HepG2 (cell line): ENCODE results near the gene LEMD3. TPM values are rescaled to one million over a fixed set of nuclear protein-coding genes. Genes with fewer than 3 reads are reported as not detected.

Source experiments
- ATAC-seq: fragments of 200-7000 bp; cut with Tn5 transposase; 3 replicates; pipeline ENCODE4 v1.9.1; 2020; ENCODE audit warnings: mild to moderate bottlenecking, moderate library complexity
- BruUV-seq: library from RNA; stranded (reverse); fragments of 400-500 nt; replicated peaks from 2 replicates; lab custom pipeline; 2021; lab: Mats Ljungman, UMichigan
- CTCF ChIA-PET: fragments of 300-600 bp; formaldehyde crosslinking; extraction: SDS; loops from one replicate; lab custom pipeline; 2021; ENCODE audit warnings: low total read pairs, inconsistent platforms, low intra/inter-chr PET ratio; lab: Yijun Ruan, JAX
- POLR2A ChIA-PET: fragments of 350-600 bp; sonication (Branson Sonifier 250); formaldehyde crosslinking; loops from one replicate; lab custom pipeline; 2020; ENCODE audit warnings: antibody characterized with exemption, inconsistent platforms; lab: Yijun Ruan, JAX
- DNase-seq: peaks from one replicate; pipeline ENCODE4 v3.0.0-alpha.2; 2015; ENCODE audit warnings: low spot score
- FAIRE-seq: peaks from 3 replicates; lab custom pipeline; 2011; peaks lifted over from hg19 to GRCh38; lab: Jason Lieb, UNC
- H2AFZ ChIP-seq: one replicate; pipeline ENCODE4 v1.6.1; 2011; ENCODE audit warnings: low read length, inconsistent platforms
- H3K27ac ChIP-seq: fragments of 300-600 bp; 3 replicates; pipeline ENCODE4 v1.8.0; 2011; ENCODE audit warnings: mixed run types, mild to moderate bottlenecking, mixed read lengths, low read length, inconsistent platforms; ENCODE audit not compliant: insufficient read depth; ENCODE audit errors: extremely low read length
- H3K27me3 ChIP-seq, 2 experiments: fragments of 200-600 bp in 1 of 2; 2 replicates in 1 of 2; 3 replicates in 1 of 2; pipeline versions ENCODE4 v1.6.0 to v1.8.0; 2011; ENCODE audit warnings: low read length in 2 of 2, mild to moderate bottlenecking in 2 of 2, moderate library complexity in 2 of 2, inconsistent platforms in 1 of 2; ENCODE audit not compliant: insufficient read depth in 2 of 2, control insufficient read depth in 1 of 2
- H3K36me3 ChIP-seq, 2 experiments: fragments of 200-600 bp in 1 of 2; replicated peaks in 1 of 2; 2 replicates in 1 of 2; 3 replicates in 1 of 2; pipeline versions ENCODE4 v1.5.1 to v1.8.0; 2011; ENCODE audit warnings: low read length in 2 of 2, inconsistent platforms in 1 of 2; ENCODE audit not compliant: insufficient read depth in 2 of 2, control insufficient read depth in 1 of 2
- H3K4me1 ChIP-seq: 2 replicates; pipeline ENCODE4 v1.5.1; 2012; ENCODE audit warnings: low read length, inconsistent platforms; ENCODE audit not compliant: insufficient read depth
- H3K4me2 ChIP-seq: 2 replicates; pipeline ENCODE4 v1.6.0; 2011; ENCODE audit warnings: low read depth, low read length, inconsistent platforms
- H3K4me3 ChIP-seq, 3 experiments: fragments of 200-600 bp in 1 of 3; sonication (generic), shearing (Covaris generic) in 1 of 3; replicated peaks in 1 of 3; 2 replicates each; pipeline ENCODE4 v1.5.1; 2011 to 2016; ENCODE audit warnings: low read length in 3 of 3, inconsistent platforms in 2 of 3, low read depth in 2 of 3, mild to moderate bottlenecking in 2 of 3, control low read depth in 1 of 3, mixed read lengths in 1 of 3; ENCODE audit not compliant: insufficient read depth in 1 of 3
- H3K79me2 ChIP-seq: one replicate; pipeline ENCODE4 v1.6.1; 2011; ENCODE audit warnings: low read length, inconsistent platforms; ENCODE audit not compliant: insufficient read depth
- H3K9ac ChIP-seq: 2 replicates; pipeline ENCODE4 v1.6.0; 2011; ENCODE audit warnings: mild to moderate bottlenecking, low read depth, low read length, inconsistent platforms; ENCODE audit not compliant: insufficient read depth
- H3K9me3 ChIP-seq: 2 replicates; pipeline ENCODE4 v1.5.1; 2012; ENCODE audit warnings: mild to moderate bottlenecking, low read length
- H4K20me1 ChIP-seq: 2 replicates; pipeline ENCODE4 v1.6.0; 2011; ENCODE audit warnings: inconsistent platforms, mild to moderate bottlenecking, low read length, moderate library complexity; ENCODE audit not compliant: insufficient read depth
- GMEB2 ChIP-seq: IDR thresholded peaks from 2 replicates; pipeline ENCODE4 v1.6.1; 2016; ENCODE audit warnings: missing biosample characterization, missing genetic modification reagents, low read depth
- RARG ChIP-seq: sonication (generic); formaldehyde crosslinking; IDR thresholded peaks from 2 replicates; pipeline ENCODE4 v1.4.0; 2020; ENCODE audit warnings: low read depth, mild to moderate bottlenecking, missing genetic modification reagents
- SMAD1 ChIP-seq: sonication (generic); formaldehyde crosslinking; IDR thresholded peaks from 2 replicates; pipeline ENCODE4 v1.4.0; 2020; ENCODE audit warnings: missing genetic modification reagents, low read depth, mild to moderate bottlenecking, borderline replicate concordance
- THAP8 ChIP-seq: sonication (generic); formaldehyde crosslinking; IDR thresholded peaks from 2 replicates; pipeline ENCODE4 v1.5.1; 2020; ENCODE audit warnings: missing genetic modification reagents, mild to moderate bottlenecking, borderline replicate concordance
- ZBED4 ChIP-seq: sonication (generic); formaldehyde crosslinking; IDR thresholded peaks from 2 replicates; pipeline ENCODE4 v1.4.0; 2020; ENCODE audit warnings: missing genetic modification reagents, borderline replicate concordance
- ZMAT5 ChIP-seq: sonication (generic); formaldehyde crosslinking; IDR thresholded peaks from 2 replicates; pipeline ENCODE4 v1.5.0; 2020; ENCODE audit warnings: mild to moderate bottlenecking, low read depth, missing genetic modification reagents, borderline replicate concordance
- ZNF253 ChIP-seq: sonication (generic); formaldehyde crosslinking; IDR thresholded peaks from 2 replicates; pipeline ENCODE4 v1.8.0; 2022; ENCODE audit warnings: mild to moderate bottlenecking, missing genetic modification reagents, borderline replicate concordance
- ZNF264 ChIP-seq: sonication (generic); formaldehyde crosslinking; IDR thresholded peaks from 2 replicates; pipeline ENCODE4 v1.4.0; 2020; ENCODE audit warnings: missing genetic modification reagents
- ZNF451 ChIP-seq: sonication (generic); formaldehyde crosslinking; IDR thresholded peaks from 2 replicates; pipeline ENCODE4 v1.5.0; 2020; ENCODE audit warnings: mild to moderate bottlenecking, missing genetic modification reagents
- ZNF674 ChIP-seq: sonication (generic); formaldehyde crosslinking; IDR thresholded peaks from 2 replicates; pipeline ENCODE4 v1.5.0; 2020; ENCODE audit warnings: low read depth, mild to moderate bottlenecking, missing genetic modification reagents
- ZNF780A ChIP-seq: sonication (generic); formaldehyde crosslinking; IDR thresholded peaks from 2 replicates; pipeline ENCODE4 v1.8.0; 2022; ENCODE audit warnings: mild to moderate bottlenecking, missing genetic modification reagents, moderate library complexity
- ZNF883 ChIP-seq: sonication (generic); formaldehyde crosslinking; IDR thresholded peaks from 2 replicates; pipeline ENCODE4 v1.5.1; 2020; ENCODE audit warnings: mild to moderate bottlenecking, missing genetic modification reagents; ENCODE audit errors: not compliant biosample characterization
- WGBS: methylation state at CpG from one replicate; pipeline ENCODE4 v1.1.6; 2017; ENCODE audit warnings: low lambda C conversion rate; 5-methylcytosine and 5-hydroxymethylcytosine counted together
- in situ Hi-C: cut with HindIII; loops from 2 replicates; pipeline ENCODE4 v1.10.0; 2017; ENCODE audit warnings: low pct_unique_long_range_greater_than_20kb; ENCODE audit not compliant: extremely low pct_ligation_motif_present
- intact Hi-C: fragments of 100-400 bp; cut with micrococcal nuclease; formaldehyde crosslinking; loops from one replicate; pipeline ENCODE4 v1.10.0; 2022; ENCODE audit not compliant: unreplicated experiment
- polyA plus RNA-seq, 8 experiments: library from polyadenylated mRNA; depleted of rRNA in 3 of 8; stranded (reverse) in 7 of 8; unstranded in 1 of 8; fragments of >200 nt; fragmentation: Illumina TruSeq in 4 of 8; extraction: Trizol in 4 of 8; gene quantifications; 2 replicates each; pipeline versions ENCODE4 v1.2.1 to v1.2.3, GENCODE V29; 2011 to 2016; ENCODE audit warnings: low read depth in 4 of 8, missing spikeins in 1 of 8, mixed read lengths in 1 of 8; ENCODE audit not compliant: insufficient read depth in 1 of 8
- total RNA-seq, 5 experiments: library from RNA; depleted of rRNA; stranded (reverse); fragments of >200 nt; fragmentation: Illumina TruSeq; extraction: Trizol; gene quantifications; 2 replicates each; pipeline ENCODE4 v1.2.3, GENCODE V29; 2016; ENCODE audit warnings: low read depth in 1 of 5

LEMD3 gene
- total and polyA plus RNA-seq, 2 of the 13 experiments (the other 11 are each of a cell fraction or from before 2014, with no cell fraction given): 9.3 to 18.7 TPM

- Histone ChIP-seq H4K20me1 (peaks cover under 1% of the 10 kb centered on the region), H3K79me2 (peaks cover 14% of the 10 kb centered on the region), H3K9ac (no peak overlapping the region), H3K4me2 (no peak overlapping the region), H3K36me3 (peaks cover 0 to 6% of the 10 kb centered on the region in 2 experiments; a peak in 2 of 5 replicates), H3K4me1 (no peaks in the 10 kb centered on the region), H3K27ac (no peak overlapping the region), H3K4me3 (no peak overlapping the region), H3K27me3 (no peaks in the 10 kb centered on the region), H2AFZ (no peak overlapping the region), H3K9me3 (no peaks in the 10 kb centered on the region)
- intact Hi-C loops (no loop called here), in situ Hi-C loops (no loop called here)
- ATAC-seq (no peak), DNase-seq (no peak), FAIRE-seq (no peak)
- BruUV-seq: no TSS peak
- CTCF ChIA-PET: no interaction called here
- POLR2A ChIA-PET: no interaction called here
- WGBS: 95% methylated on average over 3 of the region's 3 CpGs
- TF ChIP-seq THAP8 (CRISPR knock-in tag): no peak
- no peak for TF ChIP-seq ZBED4 (CRISPR knock-in tag)
- TF ChIP-seq ZNF451 (CRISPR knock-in tag): no peak
- TF ChIP-seq ZNF264 (CRISPR knock-in tag): no peak
- no peak for TF ChIP-seq SMAD1
- no peak for TF ChIP-seq ZNF253
- no peak for TF ChIP-seq ZNF674 (CRISPR knock-in tag)
- TF ChIP-seq ZNF883 (CRISPR knock-in tag): no peak
- no peak for TF ChIP-seq RARG (CRISPR knock-in tag)
- no peak for TF ChIP-seq ZMAT5
- no peak for TF ChIP-seq ZNF780A (CRISPR knock-in tag)
- TF ChIP-seq GMEB2 (CRISPR knock-in tag): no peak
Observed at GRCh38 chr12:65208964-65209654, 39.7 kb downstream of the LEMD3 start.
